Left ventricle myocardium inferior (tissue), 1 donor: Measurements from ENCODE around the gene FIBIN. TPM values are rescaled to one million over a fixed set of nuclear protein-coding genes. Genes with fewer than 3 reads are reported as not detected.
A peak's percentile ranks its signal among the peaks of the same experiment; 100 is the strongest.

ENCODE experiments used
- DNase-seq: peaks from one replicate; pipeline ENCODE4 v3.0.0-alpha.2; 2020
- H3K27ac ChIP-seq: fragments of 200-600 bp; replicated peaks from 2 replicates; pipeline ENCODE4 v1.8.0; 2021
- H3K27me3 ChIP-seq: fragments of 200-600 bp; 2 replicates; pipeline ENCODE4 v1.8.0; 2021; ENCODE audit warnings: low read depth
- H3K36me3 ChIP-seq: fragments of 200-600 bp; 2 replicates; pipeline ENCODE4 v1.8.0; 2021
- H3K4me1 ChIP-seq: fragments of 200-600 bp; 2 replicates; pipeline ENCODE4 v1.8.0; 2021
- H3K4me3 ChIP-seq: fragments of 200-600 bp; 2 replicates; pipeline ENCODE4 v1.8.0; 2021; ENCODE audit warnings: mild to moderate bottlenecking, moderate library complexity
- H3K9me3 ChIP-seq: fragments of 200-600 bp; replicated peaks from 2 replicates; pipeline ENCODE4 v1.8.0; 2021
- CTCF ChIP-seq: fragments of 200-600 bp; IDR thresholded peaks from 2 replicates; pipeline ENCODE4 v1.8.0; 2021; ENCODE audit warnings: antibody characterized with exemption, mild to moderate bottlenecking, borderline replicate concordance
- intact Hi-C: fragments of 100-400 bp; cut with micrococcal nuclease; formaldehyde crosslinking; loops from one replicate; pipeline ENCODE4 v1.11.0; 2022
- total RNA-seq: library from RNA; stranded (reverse); fragmentation: NEBNext Ultra II Directional; extraction: Animal tissue kit (Norgen Biotek cat#: 25700); gene quantifications from one replicate; pipeline ENCODE4 v1.2.1, GENCODE V29; 2021
- donor health status: DM: no; HTN: yes; CAD: no; lungs with severe emphysema.

Gene FIBIN
- total RNA-seq, 1 donor from 2014 or later, result 10.5 TPM

DNA sequence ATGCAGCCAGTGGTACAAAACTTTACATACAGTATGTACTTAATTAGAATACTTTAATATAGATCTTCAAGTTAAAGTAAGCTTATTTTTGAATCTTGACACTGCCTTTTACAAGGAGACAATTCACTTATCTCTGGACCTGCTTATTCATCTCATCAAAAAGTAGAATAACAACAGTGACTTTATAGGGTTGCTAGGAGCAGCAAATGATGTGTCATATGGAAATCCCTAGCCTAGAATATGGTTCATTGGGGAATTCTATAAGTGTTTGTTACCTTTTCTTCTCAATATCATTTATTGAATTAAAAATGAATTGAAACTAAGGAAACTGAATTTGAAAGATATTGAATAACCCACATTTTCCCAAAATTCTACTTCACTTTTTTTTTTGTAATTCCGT lies 45.0 kb upstream of the FIBIN start:
- H3K4me1 ChIP-seq, result peaks cover 3% of the 10 kb centered on the region
- no peaks in the 10 kb centered on the region for H3K27me3 ChIP-seq
- intact Hi-C loops, result no loop called here
- no peak for TF ChIP-seq CTCF
- no peaks in the 10 kb centered on the region for H3K36me3 ChIP-seq
- no peaks in the 10 kb centered on the region for H3K9me3 ChIP-seq
- DNase-seq, result no peak
- H3K4me3 ChIP-seq, result no peak overlapping the region
- peak overlapping the region; percentile 58 for H3K27ac ChIP-seq

- Histone ChIP-seq H3K4me3 (no peak overlapping the region), H3K27me3 (no peaks in the 10 kb centered on the region), H3K27ac (no peak overlapping the region), H3K36me3 (no peaks in the 10 kb centered on the region), H3K4me1 (peaks cover 3% of the 10 kb centered on the region), H3K9me3 (no peaks in the 10 kb centered on the region)
- no peak for DNase-seq
- intact Hi-C loops, result no loop called here
- TF ChIP-seq CTCF, result no peak
Measured at GRCh38 chr11:26949846-26950245, 44.1 kb upstream of the FIBIN start.

GRCh38 chr11:26950260-26950719 lies 43.6 kb upstream of the FIBIN start:
- intact Hi-C loops, result no loop called here
- Histone ChIP-seq H3K36me3 (no peaks in the 10 kb centered on the region), H3K4me1 (peaks cover 3% of the 10 kb centered on the region), H3K4me3 (no peak overlapping the region), H3K9me3 (no peaks in the 10 kb centered on the region), H3K27ac (no peak overlapping the region), H3K27me3 (no peaks in the 10 kb centered on the region)
- no peak for DNase-seq
- TF ChIP-seq CTCF, result no peak

DNA sequence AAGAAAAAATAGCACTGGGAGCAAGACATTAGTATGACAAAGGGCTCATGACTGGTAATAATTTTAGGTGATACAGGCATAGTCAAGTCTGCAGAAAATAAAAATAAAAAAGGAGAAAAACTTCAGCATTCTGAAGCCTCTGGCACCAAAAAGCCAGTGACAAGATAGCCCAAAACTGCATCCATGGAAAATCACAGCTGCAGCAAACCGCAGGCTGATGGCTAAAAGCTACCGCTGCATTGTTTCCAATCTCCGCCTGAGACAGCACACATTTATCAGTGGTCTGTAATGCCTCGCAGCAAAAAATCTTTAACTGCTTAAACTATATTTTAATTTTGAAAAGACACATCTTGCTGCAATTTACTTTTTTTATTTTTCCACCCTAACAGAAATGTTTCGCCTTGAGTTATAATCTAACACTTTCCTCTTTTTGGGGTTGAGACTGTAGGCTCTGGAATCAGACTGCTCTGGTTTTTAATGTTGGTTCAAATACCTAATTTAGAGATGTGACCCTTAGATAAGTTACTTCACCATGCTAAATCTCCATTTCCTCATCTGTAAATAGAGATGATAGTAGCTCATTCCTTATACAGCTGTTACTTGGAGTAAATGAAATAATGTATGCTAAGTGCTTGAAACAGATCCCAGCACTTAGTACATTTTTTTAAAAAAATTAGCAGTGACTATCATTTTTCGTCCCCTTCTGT lies 42.0 kb upstream of the FIBIN start:
- no peak for TF ChIP-seq CTCF
- Histone ChIP-seq H3K4me3 (no peak overlapping the region), H3K9me3 (no peaks in the 10 kb centered on the region), H3K4me1 (no peaks in the 10 kb centered on the region), H3K27me3 (no peaks in the 10 kb centered on the region), H3K27ac (no peak overlapping the region), H3K36me3 (no peaks in the 10 kb centered on the region)
- intact Hi-C loops, result no loop called here
- DNase-seq, result no peak

DNA sequence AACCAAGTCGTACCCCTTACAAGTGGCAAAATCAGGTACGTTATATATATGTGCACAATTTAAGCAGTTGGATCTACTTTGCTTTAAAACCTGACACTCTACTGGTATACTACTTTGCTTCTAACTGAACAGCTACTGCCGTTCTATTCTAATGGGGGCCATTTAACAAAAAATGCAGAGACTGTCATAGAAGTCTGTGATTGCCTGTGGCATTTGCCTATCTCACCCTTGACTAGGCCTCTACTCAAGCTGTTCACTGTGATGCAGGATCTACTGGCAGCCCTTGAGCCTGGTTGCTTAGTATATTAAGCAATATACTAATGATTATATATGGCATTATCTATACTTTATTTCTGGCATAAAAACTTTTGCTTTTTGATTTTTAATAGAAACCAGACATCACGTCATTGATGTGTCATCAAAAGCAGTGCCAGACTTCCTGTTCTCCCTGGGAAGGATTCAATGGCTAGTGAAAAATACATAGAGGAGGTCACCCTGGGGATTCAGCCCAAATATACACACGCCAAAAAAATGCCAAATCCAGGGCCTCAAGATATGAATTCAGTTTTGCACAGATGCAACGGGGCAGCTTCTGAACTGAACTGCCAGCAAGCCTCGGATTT lies 40.0 kb upstream of the FIBIN start:
- Histone ChIP-seq H3K27ac (no peak overlapping the region), H3K4me1 (no peaks in the 10 kb centered on the region)

More for the DNA sequence above, 40.0 kb upstream of the FIBIN start:
- no peak overlapping the region for H3K4me3 ChIP-seq
- H3K9me3 ChIP-seq, result no peaks in the 10 kb centered on the region
- DNase-seq, result no peak
- intact Hi-C loops, result no loop called here
- no peaks in the 10 kb centered on the region for H3K36me3 ChIP-seq
- TF ChIP-seq CTCF, result no peak
- no peaks in the 10 kb centered on the region for H3K27me3 ChIP-seq
